ENCODE data around the gene WDR6. TPM values are rescaled to one million over a fixed set of nuclear protein-coding genes. Genes with fewer than 3 reads are reported as not detected.

Gene WDR6
- polyA plus RNA-seq, 1 donor from 2014 or later = 315 TPM

DNA sequence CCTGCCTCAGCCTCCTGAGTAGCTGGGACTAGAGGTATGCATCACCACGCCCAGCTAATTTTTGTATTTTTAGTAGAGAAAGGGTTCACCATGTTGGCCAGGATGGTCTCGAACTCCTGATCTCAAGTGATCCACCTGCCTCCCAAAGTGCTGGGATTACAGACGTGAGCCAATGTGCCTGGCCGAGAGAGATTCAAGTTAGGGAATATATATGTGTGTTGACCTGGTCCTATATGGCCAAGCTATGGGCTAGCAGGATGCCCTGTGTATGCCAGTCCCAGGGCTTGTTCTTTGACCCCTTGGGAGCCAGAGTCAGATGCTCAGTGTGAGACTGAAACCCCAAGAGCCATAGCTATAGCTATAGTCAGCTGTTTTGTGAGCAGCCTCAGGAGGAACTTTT, 16.6 kb downstream of the WDR6 start:
- Histone ChIP-seq H2AFZ (ENCODE audit: low read depth, low read length) (no peak overlapping the region), H3K4me3 (ENCODE audit: low read length) (no peak overlapping the region), H3K9ac (ENCODE audit: low read length) (no peak overlapping the region), H4K20me1 (ENCODE audit: insufficient read depth) (no peaks in the 10 kb centered on the region), H3K36me3 (ENCODE audit: insufficient read depth, low read length) (no peaks in the 10 kb centered on the region), H3F3A (ENCODE audit: insufficient read depth, low read length, poor library complexity, severe bottlenecking) (no peaks in the 10 kb centered on the region), H3K79me2 (replicated peaks; ENCODE audit: insufficient read depth, low read length) (peaks cover 23% of the 10 kb centered on the region), H3K27ac (ENCODE audit: low read length) (no peak overlapping the region), H3K27me3 (ENCODE audit: insufficient read depth, low read depth, low read length) (no peaks in the 10 kb centered on the region), H3K4me2 (ENCODE audit: low read length) (no peak overlapping the region), H3K9me3 (ENCODE audit: low read length) (no peaks in the 10 kb centered on the region), H3K9me2 (ENCODE audit: insufficient read depth, low read length) (no peaks in the 10 kb centered on the region)
- TF ChIP-seq TAF1 (IDR thresholded peaks at IDR 0.05; ENCODE audit: low read depth) (no peak), RAD21 (conservative IDR thresholded peaks at IDR 0.05) (no peak), EP300 (conservative IDR thresholded peaks at IDR 0.05; ENCODE audit: poor library complexity, severe bottlenecking) (no peak), SMC3 (conservative IDR thresholded peaks at IDR 0.05; ENCODE audit: poor library complexity) (no peak), POLR2AphosphoS5 (IDR thresholded peaks at IDR 0.05) (no peak), EZH2 (IDR thresholded peaks at IDR 0.05; ENCODE audit: borderline replicate concordance, insufficient read depth, low read length, poor library complexity, severe bottlenecking) (no peak), MXI1 (conservative IDR thresholded peaks at IDR 0.05; ENCODE audit: poor library complexity, severe bottlenecking) (no peak)
- TF ChIP-seq, protein P1, sequence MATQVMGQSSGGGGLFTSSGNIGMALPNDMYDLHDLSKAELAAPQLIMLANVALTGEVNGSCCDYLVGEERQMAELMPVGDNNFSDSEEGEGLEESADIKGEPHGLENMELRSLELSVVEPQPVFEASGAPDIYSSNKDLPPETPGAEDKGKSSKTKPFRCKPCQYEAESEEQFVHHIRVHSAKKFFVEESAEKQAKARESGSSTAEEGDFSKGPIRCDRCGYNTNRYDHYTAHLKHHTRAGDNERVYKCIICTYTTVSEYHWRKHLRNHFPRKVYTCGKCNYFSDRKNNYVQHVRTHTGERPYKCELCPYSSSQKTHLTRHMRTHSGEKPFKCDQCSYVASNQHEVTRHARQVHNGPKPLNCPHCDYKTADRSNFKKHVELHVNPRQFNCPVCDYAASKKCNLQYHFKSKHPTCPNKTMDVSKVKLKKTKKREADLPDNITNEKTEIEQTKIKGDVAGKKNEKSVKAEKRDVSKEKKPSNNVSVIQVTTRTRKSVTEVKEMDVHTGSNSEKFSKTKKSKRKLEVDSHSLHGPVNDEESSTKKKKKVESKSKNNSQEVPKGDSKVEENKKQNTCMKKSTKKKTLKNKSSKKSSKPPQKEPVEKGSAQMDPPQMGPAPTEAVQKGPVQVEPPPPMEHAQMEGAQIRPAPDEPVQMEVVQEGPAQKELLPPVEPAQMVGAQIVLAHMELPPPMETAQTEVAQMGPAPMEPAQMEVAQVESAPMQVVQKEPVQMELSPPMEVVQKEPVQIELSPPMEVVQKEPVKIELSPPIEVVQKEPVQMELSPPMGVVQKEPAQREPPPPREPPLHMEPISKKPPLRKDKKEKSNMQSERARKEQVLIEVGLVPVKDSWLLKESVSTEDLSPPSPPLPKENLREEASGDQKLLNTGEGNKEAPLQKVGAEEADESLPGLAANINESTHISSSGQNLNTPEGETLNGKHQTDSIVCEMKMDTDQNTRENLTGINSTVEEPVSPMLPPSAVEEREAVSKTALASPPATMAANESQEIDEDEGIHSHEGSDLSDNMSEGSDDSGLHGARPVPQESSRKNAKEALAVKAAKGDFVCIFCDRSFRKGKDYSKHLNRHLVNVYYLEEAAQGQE (IDR thresholded peaks at IDR 0.05; ENCODE audit: borderline replicate concordance) = no peak
- TF ChIP-seq, protein P2, sequence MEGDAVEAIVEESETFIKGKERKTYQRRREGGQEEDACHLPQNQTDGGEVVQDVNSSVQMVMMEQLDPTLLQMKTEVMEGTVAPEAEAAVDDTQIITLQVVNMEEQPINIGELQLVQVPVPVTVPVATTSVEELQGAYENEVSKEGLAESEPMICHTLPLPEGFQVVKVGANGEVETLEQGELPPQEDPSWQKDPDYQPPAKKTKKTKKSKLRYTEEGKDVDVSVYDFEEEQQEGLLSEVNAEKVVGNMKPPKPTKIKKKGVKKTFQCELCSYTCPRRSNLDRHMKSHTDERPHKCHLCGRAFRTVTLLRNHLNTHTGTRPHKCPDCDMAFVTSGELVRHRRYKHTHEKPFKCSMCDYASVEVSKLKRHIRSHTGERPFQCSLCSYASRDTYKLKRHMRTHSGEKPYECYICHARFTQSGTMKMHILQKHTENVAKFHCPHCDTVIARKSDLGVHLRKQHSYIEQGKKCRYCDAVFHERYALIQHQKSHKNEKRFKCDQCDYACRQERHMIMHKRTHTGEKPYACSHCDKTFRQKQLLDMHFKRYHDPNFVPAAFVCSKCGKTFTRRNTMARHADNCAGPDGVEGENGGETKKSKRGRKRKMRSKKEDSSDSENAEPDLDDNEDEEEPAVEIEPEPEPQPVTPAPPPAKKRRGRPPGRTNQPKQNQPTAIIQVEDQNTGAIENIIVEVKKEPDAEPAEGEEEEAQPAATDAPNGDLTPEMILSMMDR (IDR thresholded peaks at IDR 0.05; ENCODE audit: poor library complexity, severe bottlenecking) = no peak

DNA sequence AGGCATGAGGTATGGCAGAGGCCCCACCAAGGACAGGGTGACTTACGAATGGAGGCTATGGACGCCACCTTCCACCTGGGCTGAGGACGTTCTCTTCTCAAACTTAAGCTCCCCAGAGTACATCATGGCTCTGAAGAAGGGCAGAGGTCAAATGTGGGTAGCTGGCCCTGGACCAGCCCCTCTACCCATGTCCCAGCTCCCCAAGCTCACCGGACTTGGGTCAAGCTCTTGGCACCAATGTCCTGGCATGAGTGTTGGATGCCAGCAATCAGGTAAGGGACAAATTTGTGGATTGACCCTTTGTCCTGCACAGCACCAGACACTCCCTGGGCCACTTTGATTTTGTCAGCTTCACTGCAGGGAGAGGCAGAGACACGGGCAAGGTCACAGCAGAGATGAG, 17.3 kb downstream of the WDR6 start:
- TF ChIP-seq SMC3 (conservative IDR thresholded peaks at IDR 0.05; ENCODE audit: poor library complexity) = no peak
- TF ChIP-seq, protein P1 (IDR thresholded peaks at IDR 0.05; ENCODE audit: borderline replicate concordance) = no peak
- TF ChIP-seq, protein P2 (IDR thresholded peaks at IDR 0.05; ENCODE audit: poor library complexity, severe bottlenecking) = no peak
- no peak for TF ChIP-seq EP300 (conservative IDR thresholded peaks at IDR 0.05; ENCODE audit: poor library complexity, severe bottlenecking)
- no peak for TF ChIP-seq MXI1 (conservative IDR thresholded peaks at IDR 0.05; ENCODE audit: poor library complexity, severe bottlenecking)
- TF ChIP-seq TAF1 (IDR thresholded peaks at IDR 0.05; ENCODE audit: low read depth) = no peak
- H4K20me1 ChIP-seq (ENCODE audit: insufficient read depth) = no peaks in the 10 kb centered on the region
- H3K36me3 ChIP-seq (ENCODE audit: insufficient read depth, low read length) = no peaks in the 10 kb centered on the region
- no peak overlapping the region for H3K9ac ChIP-seq (ENCODE audit: low read length)
- peaks cover 23% of the 10 kb centered on the region for H3K79me2 ChIP-seq (replicated peaks; ENCODE audit: insufficient read depth, low read length)
- no peak overlapping the region for H3K27ac ChIP-seq (ENCODE audit: low read length)
- no peak overlapping the region for H2AFZ ChIP-seq (ENCODE audit: low read depth, low read length)
- no peaks in the 10 kb centered on the region for H3K9me3 ChIP-seq (ENCODE audit: low read length)
- H3K4me2 ChIP-seq (ENCODE audit: low read length) = no peak overlapping the region
- H3K27me3 ChIP-seq (ENCODE audit: insufficient read depth, low read depth, low read length) = no peaks in the 10 kb centered on the region
- H3K9me2 ChIP-seq (ENCODE audit: insufficient read depth, low read length) = no peaks in the 10 kb centered on the region
- H3K4me3 ChIP-seq (ENCODE audit: low read length) = no peak overlapping the region
- no peaks in the 10 kb centered on the region for H3F3A ChIP-seq (ENCODE audit: insufficient read depth, low read length, poor library complexity, severe bottlenecking)

All from neural cell (in vitro differentiated cells).